Measurements from ENCODE around the gene ARL4C. TPM values are rescaled to one million over a fixed set of nuclear protein-coding genes. Genes with fewer than 3 reads are reported as not detected.

The ARL4C gene
- total RNA-seq, 1 donor from 2014 or later, result 17.4 TPM

- H3K27me3 ChIP-seq, result no peaks in the 10 kb centered on the region
- no peaks in the 10 kb centered on the region for H3K9me3 ChIP-seq
- TF ChIP-seq CTCF (IDR thresholded peaks at IDR 0.05) (no peak), POLR2A (IDR thresholded peaks at IDR 0.05) (no peak), POLR2AphosphoS5 (IDR thresholded peaks at IDR 0.05; ENCODE audit: insufficient read depth in 1 of 2, low read depth in 1 of 2) (no peak)
- intact Hi-C loops (cut with DNase I), result no loop called here
- H3K4me1 ChIP-seq, result no peaks in the 10 kb centered on the region
- DNase-seq (ENCODE audit: extremely low spot score in 2 of 2), result no peak
- H3K27ac ChIP-seq, result no peak overlapping the region
- H3K4me3 ChIP-seq, result no peak overlapping the region
- H3K36me3 ChIP-seq, result no peaks in the 10 kb centered on the region
These were observed 43.7 kb downstream of the ARL4C start for GRCh38 chr2:234453216-234453615.

- TF ChIP-seq POLR2AphosphoS5 (IDR thresholded peaks at IDR 0.05; ENCODE audit: insufficient read depth in 1 of 2, low read depth in 1 of 2) (no peak), CTCF (IDR thresholded peaks at IDR 0.05) (no peak), POLR2A (IDR thresholded peaks at IDR 0.05) (no peak)
- Histone ChIP-seq H3K9me3 (no peaks in the 10 kb centered on the region), H3K27me3 (no peaks in the 10 kb centered on the region), H3K4me3 (no peak overlapping the region), H3K27ac (no peak overlapping the region), H3K36me3 (no peaks in the 10 kb centered on the region), H3K4me1 (no peaks in the 10 kb centered on the region)
- no peak for DNase-seq (ENCODE audit: extremely low spot score in 2 of 2)
- intact Hi-C loops (cut with DNase I), result no loop called here
These were observed 44.8 kb downstream of the ARL4C start for GRCh38 chr2:234451852-234452625.

GRCh38 chr2:234451242-234451641, 45.6 kb downstream of the ARL4C start:
- no peak for DNase-seq (ENCODE audit: extremely low spot score in 2 of 2)
- Histone ChIP-seq H3K27me3 (no peaks in the 10 kb centered on the region), H3K27ac (no peak overlapping the region), H3K4me3 (no peak overlapping the region), H3K9me3 (no peaks in the 10 kb centered on the region), H3K4me1 (peaks cover 5% of the 10 kb centered on the region), H3K36me3 (no peaks in the 10 kb centered on the region)
- TF ChIP-seq CTCF (IDR thresholded peaks at IDR 0.05) (no peak), POLR2AphosphoS5 (IDR thresholded peaks at IDR 0.05; ENCODE audit: insufficient read depth in 1 of 2, low read depth in 1 of 2) (no peak), POLR2A (IDR thresholded peaks at IDR 0.05) (no peak)
- intact Hi-C loops (cut with DNase I), result no loop called here

- TF ChIP-seq CTCF (IDR thresholded peaks at IDR 0.05) (no peak), POLR2A (IDR thresholded peaks at IDR 0.05) (no peak), POLR2AphosphoS5 (IDR thresholded peaks at IDR 0.05; ENCODE audit: insufficient read depth in 1 of 2, low read depth in 1 of 2) (no peak)
- Histone ChIP-seq H3K27me3 (no peaks in the 10 kb centered on the region), H3K27ac (no peak overlapping the region), H3K4me3 (no peak overlapping the region), H3K36me3 (no peaks in the 10 kb centered on the region), H3K4me1 (peaks cover 12% of the 10 kb centered on the region), H3K9me3 (no peaks in the 10 kb centered on the region)
- no peak for DNase-seq (ENCODE audit: extremely low spot score in 2 of 2)
- intact Hi-C loops (cut with DNase I), result no loop called here
These were observed 46.3 kb downstream of the ARL4C start for GRCh38 chr2:234450431-234451124.
